GM18861 (cell line): ENCODE data around the gene UNC13B.

Experiments used
- ATAC-seq: cut with Tn5 transposase; IDR thresholded peaks from one replicate; pipeline ENCODE4 v1.9.1; 2021; ENCODE audit not compliant: unreplicated experiment

The UNC13B gene

DNA sequence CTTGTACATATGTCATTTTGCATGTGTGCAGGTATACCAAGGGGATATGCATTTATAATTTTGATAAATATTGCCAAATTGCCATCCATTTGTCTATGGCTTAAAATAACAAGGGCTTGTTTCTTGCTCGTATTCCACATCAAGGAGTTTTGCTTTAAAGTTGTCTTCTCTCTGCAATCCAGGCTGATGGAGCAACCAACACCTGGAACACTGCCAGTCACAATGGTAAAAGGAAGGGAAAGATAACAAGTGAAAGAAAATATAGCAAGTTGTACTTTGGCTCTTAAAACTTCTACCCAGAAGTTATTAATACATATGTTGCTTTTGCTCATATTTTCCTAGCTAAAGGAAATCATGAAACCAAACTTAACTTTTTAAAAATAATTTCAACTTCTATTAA is 156.9 kb downstream of the UNC13B start:
- ATAC-seq, result no peak

DNA sequence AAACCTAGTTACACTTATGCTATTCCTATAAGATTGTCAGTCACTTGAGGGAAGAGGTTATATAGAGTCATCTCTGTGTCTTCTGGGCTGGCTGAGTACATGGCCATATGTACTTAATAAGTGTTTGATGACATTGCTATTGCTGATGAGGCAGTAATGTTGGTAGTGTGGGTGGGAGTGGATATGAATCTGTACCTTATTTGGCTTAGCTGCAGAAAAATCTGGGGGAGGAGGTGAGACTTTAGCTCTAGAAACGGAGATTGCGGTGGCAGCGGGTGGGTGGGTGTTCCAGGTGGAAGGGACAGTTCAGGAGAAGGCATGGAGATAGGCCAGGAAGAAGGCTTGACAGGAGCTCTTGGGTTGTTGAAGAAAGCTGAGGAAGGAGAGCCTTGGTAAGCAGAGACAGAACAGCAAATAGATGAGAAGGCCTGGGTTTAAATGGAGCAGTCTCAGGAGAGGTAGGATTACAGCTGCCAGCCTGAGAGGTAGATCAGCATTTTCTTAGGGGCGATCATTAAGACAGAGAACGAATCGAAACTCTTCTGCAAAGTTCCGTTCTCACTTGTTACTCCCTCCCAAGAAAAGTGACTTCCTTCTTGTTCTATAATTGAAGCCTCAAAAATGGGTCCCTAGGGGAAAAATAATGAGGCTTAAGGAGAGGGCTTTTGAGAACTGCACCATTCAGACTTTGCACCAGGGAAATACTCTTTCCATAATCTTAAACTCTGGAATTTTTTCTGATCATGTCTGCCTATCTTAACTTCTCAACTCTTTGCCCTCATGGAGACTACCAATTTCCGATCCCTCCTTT is 160.5 kb downstream of the UNC13B start:
- no peak for ATAC-seq

DNA sequence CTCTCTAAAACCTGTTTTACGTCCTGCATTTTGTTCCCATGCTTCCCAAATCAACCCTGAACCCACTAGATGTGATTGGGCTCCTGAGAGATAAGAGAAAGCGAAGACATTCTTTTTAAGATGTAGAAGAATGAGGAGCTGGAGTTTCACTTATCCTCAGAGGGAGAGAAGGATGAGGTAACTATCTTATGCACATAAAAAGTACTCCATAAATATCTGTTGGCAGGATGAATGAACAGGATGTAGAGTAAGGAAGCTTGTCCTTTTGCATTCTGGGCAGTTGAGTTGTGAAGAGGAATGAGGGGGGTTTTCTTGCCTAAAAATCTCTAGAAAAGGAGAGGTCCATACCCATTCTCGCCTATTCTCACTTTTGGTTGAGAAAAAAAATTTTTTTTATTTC is 163.2 kb downstream of the UNC13B start:
- ATAC-seq, result no peak

- ATAC-seq, result no peak
Measured at GRCh38 chr9:35333551-35333950, 171.7 kb downstream of the UNC13B start.

DNA sequence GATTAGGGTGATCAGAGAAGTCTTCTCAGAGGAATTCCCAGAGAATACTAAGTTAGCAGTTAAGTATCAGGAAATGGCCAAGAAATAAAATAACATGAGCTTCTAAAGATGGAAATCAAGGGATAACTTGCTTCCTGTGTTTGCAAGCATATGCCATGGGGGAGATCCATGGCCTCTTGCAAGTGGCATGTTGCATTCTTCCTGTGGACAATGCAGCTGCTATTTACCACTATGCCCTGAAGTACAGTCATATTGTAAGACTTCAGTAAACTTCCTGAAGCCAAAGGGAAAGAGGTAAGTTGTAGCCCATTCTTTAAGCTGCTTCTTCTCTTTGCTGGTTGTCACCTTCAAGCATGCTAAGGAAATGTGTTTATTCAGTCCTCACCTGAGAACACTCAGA is 173.4 kb downstream of the UNC13B start:
- no peak for ATAC-seq

GRCh38 chr9:35338086-35338485 is 176.3 kb downstream of the UNC13B start:
- ATAC-seq, result no peak

GRCh38 chr9:35338561-35339274 is 176.9 kb downstream of the UNC13B start:
- no peak for ATAC-seq

DNA sequence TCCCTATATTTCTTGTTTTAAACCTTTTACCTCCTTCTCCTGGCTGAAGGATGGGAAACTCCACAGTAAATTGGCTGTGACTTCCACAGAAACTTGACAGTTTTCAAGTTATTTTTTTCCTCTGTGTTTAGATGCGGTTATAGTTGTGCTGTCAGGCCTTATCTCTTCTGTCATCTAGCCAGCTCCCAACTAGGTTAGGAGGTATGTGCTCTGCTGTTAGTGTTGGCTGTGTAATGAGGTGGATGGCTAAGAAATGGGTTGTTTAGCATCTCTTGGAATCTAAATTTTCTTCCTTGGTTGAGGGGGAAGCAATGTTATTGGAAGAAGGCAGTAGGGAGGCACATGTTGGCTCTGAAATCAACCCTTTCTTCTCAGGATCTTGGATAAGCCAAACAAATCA is 178.2 kb downstream of the UNC13B start:
- ATAC-seq, result no peak

- ATAC-seq, result no peak
Measured at GRCh38 chr9:35341021-35341420, 179.2 kb downstream of the UNC13B start.

- no peak for ATAC-seq
Measured at GRCh38 chr9:35341585-35341984, 179.8 kb downstream of the UNC13B start.

DNA sequence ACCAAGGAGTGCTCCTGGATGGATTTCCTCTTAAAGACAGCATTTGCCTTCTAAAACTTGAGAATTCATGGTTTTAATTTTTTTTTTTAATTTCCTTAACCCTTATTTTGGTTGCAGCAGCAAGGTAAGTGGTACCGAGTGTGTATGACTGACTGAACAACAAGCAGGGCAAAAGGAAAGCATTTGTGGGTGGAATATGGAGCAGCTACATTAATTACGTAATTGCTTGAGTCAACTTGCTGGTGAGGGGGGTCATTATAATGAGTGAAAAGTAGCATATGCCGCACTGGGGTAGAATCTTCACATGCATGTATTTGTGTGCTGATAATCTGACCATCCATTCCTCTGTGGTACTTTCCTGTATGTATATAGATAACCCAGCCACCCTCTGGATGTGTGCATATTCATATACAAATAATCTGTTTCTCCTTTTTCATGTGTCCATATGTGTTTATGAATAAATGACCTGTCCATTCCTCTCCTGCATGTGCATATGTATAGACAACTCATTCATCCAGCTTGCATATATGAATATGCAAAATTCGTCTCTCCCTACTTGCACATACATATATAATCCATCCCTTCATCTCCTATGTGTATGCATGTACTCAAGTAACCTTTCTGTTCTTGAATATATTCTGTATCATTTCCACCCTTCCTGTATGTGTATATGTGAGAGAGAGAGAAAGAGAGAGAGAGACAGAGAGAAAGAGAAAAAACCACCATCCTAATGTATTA is 180.6 kb downstream of the UNC13B start:
- no peak for ATAC-seq

GRCh38 chr9:35348109-35348508 is 186.3 kb downstream of the UNC13B start:
- ATAC-seq, result no peak

DNA sequence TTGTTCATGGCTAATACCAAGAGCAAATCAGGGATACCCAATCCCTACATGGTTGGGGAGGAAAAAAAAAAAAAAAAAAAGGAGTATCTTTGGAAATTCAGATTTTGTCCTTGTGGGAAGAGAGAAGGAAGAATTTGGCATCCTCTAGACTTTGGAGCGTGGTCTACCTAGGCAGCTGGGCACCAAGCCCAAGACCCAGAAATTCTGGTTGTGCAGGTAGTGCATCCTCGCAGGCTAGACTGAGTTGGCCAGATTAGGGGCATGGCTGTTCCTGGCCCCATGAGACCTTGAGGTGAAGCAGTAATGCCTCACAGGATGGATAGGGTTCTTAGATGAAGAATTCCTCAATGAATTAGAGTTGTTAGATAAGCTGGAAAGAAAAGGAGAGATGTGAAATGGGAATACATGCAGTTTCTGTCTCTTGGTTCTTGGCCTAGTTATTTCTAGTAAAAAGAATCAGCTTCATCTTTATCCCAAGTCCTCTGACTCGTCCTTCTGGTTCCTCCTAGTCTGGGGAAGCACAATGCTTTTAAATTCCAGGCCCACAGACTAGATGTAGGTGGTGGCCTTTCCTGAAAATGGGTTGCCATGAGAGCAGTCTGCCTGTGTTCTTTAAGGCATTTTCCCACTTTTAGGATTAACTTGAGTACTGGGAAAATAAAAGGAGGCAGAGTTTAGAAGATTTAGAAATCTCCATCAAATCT is 187.6 kb downstream of the UNC13B start:
- ATAC-seq, result no peak

- no peak for ATAC-seq
Measured at GRCh38 chr9:35350212-35350611, 188.4 kb downstream of the UNC13B start.

DNA sequence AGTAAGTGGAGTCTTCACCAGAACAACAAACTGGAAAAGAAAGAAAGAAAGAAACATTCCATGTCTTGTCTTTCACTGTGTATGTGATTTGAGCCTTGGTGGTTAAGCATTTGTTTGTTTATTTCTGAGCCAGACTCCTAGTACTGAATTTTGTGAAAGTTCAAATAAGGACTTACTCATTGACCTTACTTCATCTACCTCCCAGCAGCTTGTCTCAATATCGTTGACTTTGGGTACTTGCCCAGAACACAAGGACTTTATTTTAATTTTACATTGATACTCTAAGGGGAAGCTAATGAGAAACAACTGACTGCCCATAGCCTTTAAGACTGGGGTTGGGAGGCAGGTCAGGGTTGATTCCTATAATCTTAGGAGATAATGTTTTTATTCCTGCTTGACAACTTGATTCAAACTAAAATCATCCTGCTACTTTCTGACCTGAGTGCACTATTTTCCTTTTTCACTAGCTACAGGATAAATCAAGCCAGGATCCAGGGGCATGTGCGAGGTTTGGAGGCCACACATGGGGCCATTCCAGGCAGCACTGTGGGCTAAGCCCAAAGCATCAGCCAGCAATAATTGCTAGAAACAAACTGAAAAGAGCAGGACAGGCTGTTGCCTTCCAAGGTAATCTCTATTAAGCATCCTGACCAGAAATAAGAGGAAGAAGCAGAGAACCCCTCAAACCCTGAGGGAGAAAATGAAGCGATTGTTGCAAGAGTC is 189.2 kb downstream of the UNC13B start:
- no peak for ATAC-seq

GRCh38 chr9:35353731-35354365 is 192.0 kb downstream of the UNC13B start:
- no peak for ATAC-seq

GRCh38 chr9:35355939-35356338 is 194.1 kb downstream of the UNC13B start:
- ATAC-seq, result no peak

DNA sequence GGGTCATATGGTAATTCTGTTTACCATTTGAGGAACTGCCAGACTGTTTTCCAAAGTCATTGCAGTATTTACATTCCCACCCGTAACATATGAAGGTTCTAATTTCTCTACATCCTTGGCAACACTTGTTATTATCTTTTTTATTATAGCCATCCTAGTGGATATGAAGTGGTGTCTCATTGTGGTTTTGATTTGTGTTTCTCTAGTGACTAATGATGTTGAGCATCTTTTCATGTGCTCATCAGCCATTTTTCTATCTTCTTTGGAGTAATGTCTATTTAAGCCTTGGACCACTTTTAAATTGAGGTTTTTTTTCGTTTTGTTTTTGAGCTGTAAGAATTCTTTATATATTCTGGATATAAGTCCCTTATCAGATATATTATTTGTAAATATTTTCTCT is 195.3 kb downstream of the UNC13B start:
- no peak for ATAC-seq

- no peak for ATAC-seq
Measured at GRCh38 chr9:35357826-35358225, 196.0 kb downstream of the UNC13B start.
